ENCODE measurements around the gene KLF6. TPM values are rescaled to one million over a fixed set of nuclear protein-coding genes. Genes with fewer than 3 reads are reported as not detected.

KLF6 gene
- polyA plus RNA-seq, 1 donor from 2014 or later: 1,101 TPM

GRCh38 chr10:3803927-3804741 lies 19.1 kb upstream of the KLF6 start:
- peak overlapping the region; percentile 56 to 90 (median 67) for H3K4me3 Mint-ChIP-seq
- peak overlapping the region in 2 of 3 donors; percentile 87 to 99 for H3K27ac Mint-ChIP-seq
- H3K27me3 Mint-ChIP-seq: no peaks in the 10 kb centered on the region
- H3K4me1 Mint-ChIP-seq: peaks cover 43 to 48% (median 47%) of the 10 kb centered on the region in 3 donors
- H3K36me3 Mint-ChIP-seq: no peaks in the 10 kb centered on the region
- H3K9me3 Mint-ChIP-seq: no peaks in the 10 kb centered on the region

DNA sequence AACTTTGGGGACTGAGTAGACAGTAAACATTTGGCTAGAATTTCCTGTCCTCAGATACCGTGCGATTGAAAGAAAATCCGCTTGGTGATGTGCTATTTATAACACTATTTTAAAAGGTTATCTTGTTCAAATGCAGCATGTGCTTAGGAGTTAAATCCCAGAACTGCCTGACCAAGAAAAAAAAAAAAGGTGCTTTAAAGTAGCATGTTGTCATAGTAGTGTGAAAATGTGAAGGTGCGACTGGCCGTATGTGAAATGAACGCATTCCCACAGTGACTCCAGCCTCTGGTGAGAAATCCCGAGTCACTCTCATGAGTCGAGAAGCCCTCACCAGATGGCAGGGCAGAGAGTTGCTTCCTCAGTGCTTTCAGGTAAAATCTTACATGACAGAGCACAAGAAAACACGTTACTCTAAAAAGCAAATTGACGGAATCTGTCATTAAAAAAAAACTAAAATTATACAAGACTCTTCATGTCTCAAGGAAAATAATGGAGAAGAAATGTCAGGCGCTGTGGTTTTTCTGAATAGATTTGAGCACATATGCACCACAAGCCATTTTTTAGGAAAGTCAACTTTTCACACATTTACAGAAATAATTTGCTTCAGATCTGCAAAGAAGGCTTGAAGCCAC lies 18.4 kb upstream of the KLF6 start:
- peak overlapping the region in 2 of 3 donors; percentile 87 to 99 for H3K27ac Mint-ChIP-seq
- H3K4me3 Mint-ChIP-seq: peak overlapping the region in 2 of 4 donors; percentile 42 to 77
- H3K27me3 Mint-ChIP-seq: no peaks in the 10 kb centered on the region
- H3K4me1 Mint-ChIP-seq: peaks cover 37 to 42% (median 41%) of the 10 kb centered on the region in 3 donors
- no peaks in the 10 kb centered on the region for H3K36me3 Mint-ChIP-seq
- H3K9me3 Mint-ChIP-seq: no peaks in the 10 kb centered on the region

DNA sequence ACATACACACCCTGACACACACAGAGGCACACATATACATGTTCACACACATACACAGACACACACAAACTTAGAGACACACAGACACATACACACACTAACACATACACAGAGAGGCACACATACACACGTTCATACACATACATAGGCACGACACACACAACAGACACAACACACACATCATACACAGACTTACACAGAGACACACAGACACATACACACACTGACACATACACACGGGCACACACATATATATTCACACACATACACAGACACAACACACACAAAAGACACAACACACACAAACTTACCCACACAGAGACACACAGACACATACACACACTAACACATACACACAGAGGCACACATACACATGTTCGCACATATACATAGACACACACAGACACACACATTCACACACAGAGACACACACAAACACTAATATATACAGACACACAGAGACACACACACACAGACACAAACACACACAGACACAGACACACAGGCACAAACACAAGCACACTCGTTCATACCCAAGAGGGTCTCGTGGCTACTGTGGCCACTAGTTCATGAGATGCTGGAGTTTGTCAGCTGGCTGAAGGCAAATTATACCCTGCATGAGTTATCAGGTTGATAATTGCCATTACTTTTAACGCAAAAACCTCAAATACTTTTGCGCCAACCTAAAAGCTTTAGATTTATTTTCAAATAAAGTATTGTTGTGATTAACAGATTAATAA lies 17.7 kb upstream of the KLF6 start:
- Mint-ChIP-seq H3K36me3 (no peaks in the 10 kb centered on the region), H3K27me3 (no peaks in the 10 kb centered on the region), H3K4me1 (peaks cover 37 to 42% (median 41%) of the 10 kb centered on the region in 3 donors), H3K9me3 (no peaks in the 10 kb centered on the region), H3K27ac (no peak overlapping the region), H3K4me3 (no peak overlapping the region)

- Mint-ChIP-seq H3K4me1 (peaks cover 29 to 32% (median 31%) of the 10 kb centered on the region in 3 donors), H3K9me3 (no peaks in the 10 kb centered on the region), H3K36me3 (no peaks in the 10 kb centered on the region), H3K4me3 (no peak overlapping the region), H3K27ac (no peak overlapping the region), H3K27me3 (no peaks in the 10 kb centered on the region)
These were observed 16.7 kb upstream of the KLF6 start for GRCh38 chr10:3801558-3802192.

- H3K27me3 Mint-ChIP-seq: no peaks in the 10 kb centered on the region
- H3K4me3 Mint-ChIP-seq: no peak overlapping the region
- no peaks in the 10 kb centered on the region for H3K36me3 Mint-ChIP-seq
- no peaks in the 10 kb centered on the region for H3K9me3 Mint-ChIP-seq
- peaks cover 18 to 21% (median 20%) of the 10 kb centered on the region in 3 donors for H3K4me1 Mint-ChIP-seq
- no peak overlapping the region for H3K27ac Mint-ChIP-seq
These were observed 15.6 kb upstream of the KLF6 start for GRCh38 chr10:3800586-3800985.

DNA sequence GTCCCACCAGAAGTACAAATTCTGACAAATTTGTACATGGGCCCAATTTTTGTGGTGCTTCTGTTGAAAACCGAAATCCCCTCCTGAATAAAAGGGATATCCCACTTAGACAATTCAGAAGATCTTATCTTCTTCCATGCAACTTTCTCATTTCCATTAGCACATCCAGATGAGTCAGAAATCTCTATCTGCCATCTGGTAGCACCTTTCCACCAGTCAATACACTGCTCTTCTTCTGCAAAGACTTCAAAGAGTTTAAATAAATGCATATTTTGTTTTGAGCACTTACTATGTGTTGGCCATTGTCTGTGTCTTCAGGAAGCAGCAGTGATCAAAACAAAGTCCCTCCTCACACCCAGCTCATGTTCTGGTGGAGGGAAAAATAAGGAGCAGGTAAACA lies 12.7 kb upstream of the KLF6 start:
- H3K4me1 Mint-ChIP-seq: peaks cover 0 to 4% (median under 1%) of the 10 kb centered on the region in 3 donors
- no peak overlapping the region for H3K4me3 Mint-ChIP-seq
- H3K27me3 Mint-ChIP-seq: no peaks in the 10 kb centered on the region
- H3K36me3 Mint-ChIP-seq: no peaks in the 10 kb centered on the region
- peak overlapping the region in 1 of 3 donors; percentile 18 for H3K27ac Mint-ChIP-seq
- H3K9me3 Mint-ChIP-seq: no peaks in the 10 kb centered on the region

DNA sequence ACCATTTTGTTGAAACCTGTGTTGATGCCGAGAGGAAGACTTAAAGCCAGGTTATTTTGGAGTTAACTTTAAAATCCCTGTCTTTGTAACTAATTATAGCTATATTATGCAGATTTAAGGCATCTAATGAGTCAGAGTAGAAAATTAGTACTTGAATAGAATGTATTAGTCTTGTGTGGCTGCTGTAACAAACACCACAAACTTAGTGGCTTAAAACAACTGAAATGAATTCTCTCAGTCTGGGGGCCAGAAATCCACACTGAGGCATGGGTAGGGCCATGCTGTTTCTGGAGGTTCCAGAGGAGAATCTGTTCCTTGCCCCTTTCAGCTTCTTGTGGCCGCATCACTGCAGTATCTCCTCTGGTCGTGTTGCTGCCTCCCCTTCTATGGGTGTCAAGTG lies 8.5 kb upstream of the KLF6 start:
- Mint-ChIP-seq H3K9me3 (peaks cover 0 to 8% (median 0%) of the 10 kb centered on the region in 3 donors), H3K4me1 (peaks cover 5 to 9% (median 6%) of the 10 kb centered on the region in 3 donors), H3K36me3 (peaks cover 4% of the 10 kb centered on the region), H3K27ac (no peak overlapping the region), H3K4me3 (no peak overlapping the region), H3K27me3 (no peaks in the 10 kb centered on the region)

GRCh38 chr10:3792710-3793219 lies 7.8 kb upstream of the KLF6 start:
- Mint-ChIP-seq H3K27me3 (no peaks in the 10 kb centered on the region), H3K9me3 (peaks cover 0 to 8% (median 0%) of the 10 kb centered on the region in 3 donors), H3K4me3 (no peak overlapping the region), H3K27ac (peak overlapping the region in 1 of 3 donors; percentile 15), H3K4me1 (peaks cover 5 to 9% (median 6%) of the 10 kb centered on the region in 3 donors), H3K36me3 (peaks cover 4% of the 10 kb centered on the region)

DNA sequence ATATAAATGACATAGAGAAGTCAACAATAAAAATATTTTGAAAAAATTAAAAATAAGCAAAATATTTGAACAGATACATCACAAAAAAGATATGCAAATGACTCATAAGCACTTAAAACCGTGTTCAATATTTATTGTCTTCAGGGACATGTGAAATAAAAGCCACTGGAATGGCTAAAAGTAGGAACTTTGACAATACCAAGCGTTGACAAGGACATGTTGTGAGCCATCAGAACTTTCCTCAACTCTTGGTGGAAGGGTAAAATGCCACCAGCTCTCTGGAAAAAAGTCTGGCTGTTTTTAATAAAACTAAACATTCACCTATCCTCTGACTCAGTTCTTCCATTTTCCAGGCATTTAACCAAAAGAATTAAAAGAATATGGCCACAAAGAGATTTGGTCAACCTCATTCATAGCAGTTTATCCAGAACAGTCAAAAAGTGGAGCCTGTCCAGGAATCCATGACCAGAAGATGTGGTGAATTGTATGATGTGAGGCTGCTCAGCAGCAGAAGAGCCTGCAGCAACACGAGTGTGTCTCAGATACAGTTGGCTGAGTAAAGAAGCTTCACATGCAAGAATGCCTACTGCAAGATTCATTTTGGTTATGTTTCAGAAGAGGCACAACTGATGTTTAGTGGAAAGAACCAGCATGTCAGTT lies 7.1 kb upstream of the KLF6 start:
- Mint-ChIP-seq H3K9me3 (peaks cover 0 to 8% (median 0%) of the 10 kb centered on the region in 3 donors), H3K27me3 (no peaks in the 10 kb centered on the region), H3K27ac (peak overlapping the region in 1 of 3 donors; percentile 15), H3K4me3 (no peak overlapping the region), H3K36me3 (peaks cover 4% of the 10 kb centered on the region), H3K4me1 (peaks cover 5 to 9% (median 6%) of the 10 kb centered on the region in 3 donors)

- H3K27ac Mint-ChIP-seq: peak overlapping the region in 1 of 3 donors; percentile 66
- no peaks in the 10 kb centered on the region for H3K27me3 Mint-ChIP-seq
- peaks cover 4% of the 10 kb centered on the region for H3K36me3 Mint-ChIP-seq
- no peak overlapping the region for H3K4me3 Mint-ChIP-seq
- peaks cover 0 to 8% (median 0%) of the 10 kb centered on the region in 3 donors for H3K9me3 Mint-ChIP-seq
- peaks cover 6 to 12% (median 7%) of the 10 kb centered on the region in 3 donors for H3K4me1 Mint-ChIP-seq
These were observed 5.8 kb upstream of the KLF6 start for GRCh38 chr10:3790858-3791257.

- peaks cover 4% of the 10 kb centered on the region for H3K36me3 Mint-ChIP-seq
- H3K4me3 Mint-ChIP-seq: peak overlapping the region in 2 of 4 donors; percentile 25 to 71
- H3K4me1 Mint-ChIP-seq: peaks cover 6 to 13% (median 7%) of the 10 kb centered on the region in 3 donors
- H3K27ac Mint-ChIP-seq: peak overlapping the region in 1 of 3 donors; percentile 66
- peaks cover 0 to 8% (median 0%) of the 10 kb centered on the region in 3 donors for H3K9me3 Mint-ChIP-seq
- H3K27me3 Mint-ChIP-seq: no peaks in the 10 kb centered on the region
These were observed 5.3 kb upstream of the KLF6 start for GRCh38 chr10:3790272-3790671.

- Mint-ChIP-seq H3K27ac (peak overlapping the region in 1 of 3 donors; percentile 66), H3K9me3 (peaks cover 0 to 8% (median 0%) of the 10 kb centered on the region in 3 donors), H3K27me3 (no peaks in the 10 kb centered on the region)
These were observed 4.6 kb upstream of the KLF6 start for GRCh38 chr10:3789621-3790020.

GRCh38 chr10:3787816-3788215 lies 2.8 kb upstream of the KLF6 start:
- H3K9me3 Mint-ChIP-seq: peaks cover 0 to 8% (median 0%) of the 10 kb centered on the region in 3 donors
- H3K4me3 Mint-ChIP-seq: peak overlapping the region in 3 of 4 donors; percentile 18 to 71 (median 65)
- peaks cover 4% of the 10 kb centered on the region for H3K36me3 Mint-ChIP-seq
- H3K27me3 Mint-ChIP-seq: no peaks in the 10 kb centered on the region
- peak overlapping the region in 1 of 3 donors; percentile 97 for H3K27ac Mint-ChIP-seq
- peaks cover 7 to 11% (median 9%) of the 10 kb centered on the region in 3 donors for H3K4me1 Mint-ChIP-seq

More at GRCh38 chr10:3789621-3790020, 4.6 kb upstream of the KLF6 start:
- Mint-ChIP-seq H3K36me3 (peaks cover 4% of the 10 kb centered on the region), H3K4me3 (peak overlapping the region in 2 of 4 donors; percentile 0 to 71), H3K4me1 (peaks cover 6 to 10% (median 7%) of the 10 kb centered on the region in 3 donors)

Measured in IgD-negative memory B cell (primary cell).